AG04450 (cell line): ENCODE measurements around the gene B3GNT5. TPM values are rescaled to one million over a fixed set of nuclear protein-coding genes. Genes with fewer than 3 reads are reported as not detected.

ENCODE experiments used
- CTCF ChIA-PET: fragments of 300-600, 350-600 bp; formaldehyde crosslinking; extraction: SDS; loops from one replicate; lab custom pipeline; 2022; ENCODE audit warnings: antibody characterized with exemption, inconsistent platforms; lab: Charles Lee
- POLR2A ChIA-PET: fragments of 350-600 bp; formaldehyde crosslinking; extraction: SDS; loops from one replicate; lab custom pipeline; 2021; ENCODE audit warnings: antibody characterized with exemption, inconsistent platforms; lab: Yijun Ruan, JAX
- DNase-seq: peaks from one replicate; pipeline ENCODE4 v3.0.0-alpha.2; 2011; ENCODE audit warnings: low read depth, low spot score
- H3K27ac ChIP-seq: one replicate; pipeline ENCODE4 v1.5.1; 2012; ENCODE audit warnings: low read depth, low read length, control low read depth
- H3K27me3 ChIP-seq: one replicate; pipeline ENCODE4 v1.6.0; 2012; ENCODE audit warnings: low read length; ENCODE audit not compliant: control insufficient read depth, insufficient read depth
- H3K4me3 ChIP-seq: 2 replicates; pipeline ENCODE4 v1.5.1; 2011; ENCODE audit warnings: mild to moderate bottlenecking, low read depth, low read length, control low read depth
- H3K9me3 ChIP-seq: 2 replicates; pipeline ENCODE4 v1.5.1; 2012; ENCODE audit warnings: low read length; ENCODE audit not compliant: control insufficient read depth, insufficient read depth
- polyA plus RNA-seq: library from polyadenylated mRNA; depleted of rRNA; stranded (reverse); fragments of >200 nt; gene quantifications from 2 replicates; pipeline ENCODE4 v1.2.3, GENCODE V29; 2011
- TF ChIP-seq, protein P1 (sequence below): IDR thresholded peaks from 2 replicates; pipeline ENCODE4 v1.5.1; 2011; ENCODE audit warnings: low read depth, low read length, control low read depth, inconsistent platforms

Gene B3GNT5
- polyA plus RNA-seq, 1 experiment = 2.9 TPM

DNA sequence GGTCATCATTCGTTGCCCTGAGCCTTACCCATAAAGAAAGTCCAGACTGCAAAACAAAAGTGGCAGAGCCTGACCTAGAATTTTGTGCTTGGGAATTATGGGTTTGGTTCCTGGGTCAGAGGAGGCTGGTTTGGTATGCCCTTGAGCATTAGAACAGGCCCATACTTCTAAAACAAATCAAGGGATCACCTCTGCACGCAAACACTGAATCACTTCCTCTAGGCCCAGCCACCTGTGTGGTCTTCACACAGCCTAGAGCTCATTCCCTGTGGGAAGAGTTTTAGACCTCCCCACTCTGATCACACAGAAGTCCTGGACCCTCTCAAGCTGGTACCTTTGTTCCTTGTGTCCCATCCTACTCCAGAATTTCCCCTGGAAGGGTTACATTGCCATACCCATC is 59.4 kb downstream of the B3GNT5 start:
- TF ChIP-seq, protein P1, sequence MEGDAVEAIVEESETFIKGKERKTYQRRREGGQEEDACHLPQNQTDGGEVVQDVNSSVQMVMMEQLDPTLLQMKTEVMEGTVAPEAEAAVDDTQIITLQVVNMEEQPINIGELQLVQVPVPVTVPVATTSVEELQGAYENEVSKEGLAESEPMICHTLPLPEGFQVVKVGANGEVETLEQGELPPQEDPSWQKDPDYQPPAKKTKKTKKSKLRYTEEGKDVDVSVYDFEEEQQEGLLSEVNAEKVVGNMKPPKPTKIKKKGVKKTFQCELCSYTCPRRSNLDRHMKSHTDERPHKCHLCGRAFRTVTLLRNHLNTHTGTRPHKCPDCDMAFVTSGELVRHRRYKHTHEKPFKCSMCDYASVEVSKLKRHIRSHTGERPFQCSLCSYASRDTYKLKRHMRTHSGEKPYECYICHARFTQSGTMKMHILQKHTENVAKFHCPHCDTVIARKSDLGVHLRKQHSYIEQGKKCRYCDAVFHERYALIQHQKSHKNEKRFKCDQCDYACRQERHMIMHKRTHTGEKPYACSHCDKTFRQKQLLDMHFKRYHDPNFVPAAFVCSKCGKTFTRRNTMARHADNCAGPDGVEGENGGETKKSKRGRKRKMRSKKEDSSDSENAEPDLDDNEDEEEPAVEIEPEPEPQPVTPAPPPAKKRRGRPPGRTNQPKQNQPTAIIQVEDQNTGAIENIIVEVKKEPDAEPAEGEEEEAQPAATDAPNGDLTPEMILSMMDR = no peak
- peaks cover 21% of the 10 kb centered on the region for H3K27me3 ChIP-seq
- no peaks in the 10 kb centered on the region for H3K9me3 ChIP-seq
- ChIA-PET POLR2A (no interaction called here), CTCF (no interaction called here)
- no peak overlapping the region for H3K27ac ChIP-seq
- DNase-seq = no peak
- no peak overlapping the region for H3K4me3 ChIP-seq

DNA sequence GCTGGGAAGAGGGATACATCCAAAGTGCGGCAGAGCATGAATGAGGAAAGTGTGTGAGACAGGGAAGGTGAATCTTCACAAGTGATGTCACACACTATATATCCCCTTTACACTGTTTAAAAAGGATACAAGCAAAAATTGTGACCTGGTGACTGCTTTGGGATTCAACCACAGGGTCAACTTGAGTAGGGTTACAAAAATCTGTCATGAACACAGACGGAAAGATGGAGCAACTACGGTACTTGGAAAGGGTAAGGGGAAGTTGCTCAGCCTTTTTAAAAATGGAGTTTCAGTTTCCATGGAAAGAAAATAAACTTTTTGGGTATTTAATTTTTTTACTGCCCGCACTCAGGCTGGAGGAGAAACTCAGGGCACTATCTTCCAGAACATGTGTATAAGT is 60.3 kb downstream of the B3GNT5 start:
- Histone ChIP-seq H3K4me3 (no peak overlapping the region), H3K27me3 (peaks cover 19% of the 10 kb centered on the region), H3K9me3 (no peaks in the 10 kb centered on the region), H3K27ac (no peak overlapping the region)
- TF ChIP-seq, protein P1 = no peak
- DNase-seq = no peak
- CTCF ChIA-PET = no interaction called here
- POLR2A ChIA-PET = no interaction called here

DNA sequence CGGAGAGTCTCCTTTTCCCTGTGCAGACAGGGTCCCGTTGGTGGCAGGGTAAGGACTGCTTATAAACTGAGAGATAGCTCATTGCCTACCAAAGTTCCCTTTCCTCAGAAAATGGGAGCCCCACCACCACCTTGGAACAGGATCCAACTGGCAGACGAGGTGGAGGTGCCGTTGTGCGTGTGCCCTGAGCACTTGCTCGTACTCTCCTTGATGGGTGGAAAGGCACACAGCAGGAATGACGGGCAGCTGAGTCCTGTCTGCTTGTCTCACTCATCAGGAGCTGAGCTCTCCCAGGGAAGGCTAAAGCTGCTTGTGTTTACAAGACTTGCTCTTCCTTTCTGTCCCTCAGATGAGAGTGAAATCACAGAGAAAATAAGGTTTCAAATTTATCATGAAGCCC is 60.7 kb downstream of the B3GNT5 start:
- H3K4me3 ChIP-seq = no peak overlapping the region
- TF ChIP-seq, protein P1 = no peak
- ChIA-PET POLR2A (no interaction called here), CTCF (no interaction called here)
- H3K9me3 ChIP-seq = no peaks in the 10 kb centered on the region
- H3K27ac ChIP-seq = no peak overlapping the region
- peaks cover 19% of the 10 kb centered on the region for H3K27me3 ChIP-seq
- DNase-seq = no peak

DNA sequence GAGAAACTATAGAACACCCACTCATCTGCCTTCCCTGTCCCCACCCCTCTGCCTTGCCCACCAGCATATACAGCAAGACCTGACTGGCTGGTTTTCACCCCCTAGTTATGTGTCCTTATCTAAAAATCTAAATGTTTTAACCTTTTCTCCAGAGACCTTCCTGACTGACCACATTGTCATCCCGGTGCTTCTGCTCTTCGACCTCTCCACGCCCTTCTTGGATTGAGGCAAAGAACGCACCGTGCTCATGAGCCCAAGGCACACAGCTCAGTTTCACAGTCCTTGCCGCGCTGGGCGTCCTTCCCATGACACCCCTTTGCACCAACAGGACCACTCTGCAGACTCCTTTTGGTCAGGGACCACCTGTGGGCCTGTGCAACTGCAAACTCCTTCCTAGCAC is 62.7 kb downstream of the B3GNT5 start:
- no peaks in the 10 kb centered on the region for H3K9me3 ChIP-seq
- CTCF ChIA-PET = no interaction called here
- H3K4me3 ChIP-seq = no peak overlapping the region
- peaks cover 12% of the 10 kb centered on the region for H3K27me3 ChIP-seq
- TF ChIP-seq, protein P1 = no peak
- no peak for DNase-seq
- no peak overlapping the region for H3K27ac ChIP-seq
- POLR2A ChIA-PET = no interaction called here

DNA sequence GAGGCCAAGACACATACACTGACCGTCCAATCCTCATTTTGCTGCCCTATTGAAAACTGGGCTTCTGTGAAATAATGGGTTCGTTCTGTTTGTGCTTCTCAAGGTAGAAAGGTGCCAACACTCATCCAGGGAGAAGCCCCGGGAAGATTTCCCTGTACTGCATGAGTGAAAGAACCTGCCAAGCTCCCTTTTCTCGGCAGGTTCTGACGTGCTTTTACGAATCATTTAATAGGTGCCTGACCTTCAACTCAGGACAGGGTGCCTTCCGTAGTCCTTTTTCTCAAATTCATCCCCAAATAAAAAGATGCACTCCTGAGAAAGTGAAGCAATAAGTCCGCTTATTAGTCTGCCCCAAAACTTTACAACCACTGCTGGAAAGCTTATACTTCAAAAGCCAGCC is 64.2 kb downstream of the B3GNT5 start:
- no peak overlapping the region for H3K4me3 ChIP-seq
- H3K9me3 ChIP-seq = no peaks in the 10 kb centered on the region
- peaks cover 7% of the 10 kb centered on the region for H3K27me3 ChIP-seq
- no peak for DNase-seq
- POLR2A ChIA-PET = no interaction called here
- TF ChIP-seq, protein P1 = no peak
- CTCF ChIA-PET = no interaction called here
- H3K27ac ChIP-seq = no peak overlapping the region
